HG02943 (cell line): ENCODE measurements around the gene FKBP3.

ENCODE experiments used
- ATAC-seq: cut with Tn5 transposase; IDR thresholded peaks from one replicate; pipeline ENCODE4 v1.9.1; 2021; ENCODE audit warnings: mild to moderate bottlenecking, low read depth, moderate library complexity; ENCODE audit not compliant: unreplicated experiment

FKBP3 gene

GRCh38 chr14:45065956-45066355 is 68.3 kb downstream of the FKBP3 start:
- ATAC-seq: no peak
